ENCODE data around the gene MARCO.

- no peak for TF ChIP-seq POLR2AphosphoS5 (IDR thresholded peaks at IDR 0.05; ENCODE audit: low read depth, low read length)
- TF ChIP-seq FOXP2 (optimal IDR thresholded peaks at IDR 0.05; ENCODE audit: borderline replicate concordance, extremely low read depth, extremely low read length, insufficient read depth), result no peak
- TF ChIP-seq TAF1 (IDR thresholded peaks at IDR 0.05; ENCODE audit: borderline replicate concordance, insufficient read depth, low read length), result no peak
- no peak for TF ChIP-seq SIN3A (IDR thresholded peaks at IDR 0.05; ENCODE audit: borderline replicate concordance, insufficient read depth, low read length)
- no peak for TF ChIP-seq REST (IDR thresholded peaks at IDR 0.05; ENCODE audit: insufficient read depth in 1 of 2, low read depth in 2 of 2, low read length in 2 of 2)
These were observed 49.6 kb downstream of the MARCO start for GRCh38 chr2:118991554-118991953.

All from PFSK-1 (cell line).